ENCODE results near the gene TTLL7.

DNA sequence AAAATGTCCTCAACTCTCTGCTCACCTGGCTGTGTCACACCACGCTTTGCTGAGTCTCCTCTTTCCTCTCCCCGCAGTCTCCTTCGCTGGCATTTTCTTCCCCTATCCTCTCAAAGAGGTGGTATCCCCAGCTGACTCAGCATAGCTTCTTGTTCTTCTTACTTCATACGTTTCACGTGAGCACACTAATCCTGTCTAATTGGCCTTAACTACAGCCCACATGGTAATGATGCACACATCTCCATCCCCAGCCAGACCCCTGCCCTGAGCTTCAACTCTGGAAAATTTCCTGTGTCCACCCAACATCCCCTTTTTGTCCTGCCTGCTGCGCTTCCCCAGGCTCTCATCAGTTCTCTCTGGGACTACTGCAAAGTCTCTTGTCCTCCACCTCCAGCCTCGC, 169.8 kb downstream of the TTLL7 start:
- TF ChIP-seq EZH2 (IDR thresholded peaks at IDR 0.05; ENCODE audit: borderline replicate concordance, insufficient read depth, low read length, poor library complexity, severe bottlenecking) (no peak), EP300 (conservative IDR thresholded peaks at IDR 0.05; ENCODE audit: poor library complexity, severe bottlenecking) (no peak), SMC3 (conservative IDR thresholded peaks at IDR 0.05; ENCODE audit: poor library complexity) (no peak)
- TF ChIP-seq, protein P1, sequence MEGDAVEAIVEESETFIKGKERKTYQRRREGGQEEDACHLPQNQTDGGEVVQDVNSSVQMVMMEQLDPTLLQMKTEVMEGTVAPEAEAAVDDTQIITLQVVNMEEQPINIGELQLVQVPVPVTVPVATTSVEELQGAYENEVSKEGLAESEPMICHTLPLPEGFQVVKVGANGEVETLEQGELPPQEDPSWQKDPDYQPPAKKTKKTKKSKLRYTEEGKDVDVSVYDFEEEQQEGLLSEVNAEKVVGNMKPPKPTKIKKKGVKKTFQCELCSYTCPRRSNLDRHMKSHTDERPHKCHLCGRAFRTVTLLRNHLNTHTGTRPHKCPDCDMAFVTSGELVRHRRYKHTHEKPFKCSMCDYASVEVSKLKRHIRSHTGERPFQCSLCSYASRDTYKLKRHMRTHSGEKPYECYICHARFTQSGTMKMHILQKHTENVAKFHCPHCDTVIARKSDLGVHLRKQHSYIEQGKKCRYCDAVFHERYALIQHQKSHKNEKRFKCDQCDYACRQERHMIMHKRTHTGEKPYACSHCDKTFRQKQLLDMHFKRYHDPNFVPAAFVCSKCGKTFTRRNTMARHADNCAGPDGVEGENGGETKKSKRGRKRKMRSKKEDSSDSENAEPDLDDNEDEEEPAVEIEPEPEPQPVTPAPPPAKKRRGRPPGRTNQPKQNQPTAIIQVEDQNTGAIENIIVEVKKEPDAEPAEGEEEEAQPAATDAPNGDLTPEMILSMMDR (IDR thresholded peaks at IDR 0.05; ENCODE audit: poor library complexity, severe bottlenecking): no peak
